Fibroblast of lung (primary cell): ENCODE results near the gene TET2. TPM values are rescaled to one million over a fixed set of nuclear protein-coding genes. Genes with fewer than 3 reads are reported as not detected.

Experiments
- DNase-seq, 2 donors: peaks; one replicate each; pipeline versions ENCODE4 v3.0.0 to v3.0.0-alpha.2; 2010; ENCODE audit warnings: low read depth in 2 of 2
- H2AFZ ChIP-seq: 2 replicates; pipeline ENCODE4 v1.5.1; 2012; ENCODE audit warnings: low read length, control low read depth, inconsistent platforms
- H3K27ac ChIP-seq: 2 replicates; pipeline ENCODE4 v1.5.1; 2011; ENCODE audit warnings: low read length, control low read depth; ENCODE audit not compliant: insufficient read depth
- H3K27me3 ChIP-seq: 2 replicates; pipeline ENCODE4 v1.5.1; 2011; ENCODE audit warnings: mild to moderate bottlenecking, low read length; ENCODE audit not compliant: control insufficient read depth, insufficient read depth
- H3K36me3 ChIP-seq: 2 replicates; pipeline ENCODE4 v1.5.1; 2011; ENCODE audit warnings: low read length; ENCODE audit not compliant: control insufficient read depth, insufficient read depth
- H3K4me1 ChIP-seq: 2 replicates; pipeline ENCODE4 v1.5.1; 2011; ENCODE audit warnings: low read length; ENCODE audit not compliant: control insufficient read depth, insufficient read depth; ENCODE audit errors: extremely low read depth
- H3K4me2 ChIP-seq: 2 replicates; pipeline ENCODE4 v1.5.1; 2011; ENCODE audit warnings: low read length, control low read depth; ENCODE audit not compliant: insufficient read depth; ENCODE audit errors: extremely low read depth
- H3K4me3 ChIP-seq, 4 experiments: fragments of 200-600 bp in 1 of 4; sonication (generic) in 1 of 4; replicated peaks in 1 of 4; 2 replicates each; pipeline ENCODE4 v1.5.1; 2011 to 2016; ENCODE audit warnings: low read length in 4 of 4, low read depth in 3 of 4, mild to moderate bottlenecking in 3 of 4, control low read depth in 2 of 4, inconsistent platforms in 1 of 4, mixed read lengths in 1 of 4; ENCODE audit not compliant: insufficient read depth in 1 of 4; ENCODE audit errors: control extremely low read depth in 1 of 4
- H3K79me2 ChIP-seq: 2 replicates; pipeline ENCODE4 v1.5.1; 2012; ENCODE audit warnings: mild to moderate bottlenecking, low read length, inconsistent platforms; ENCODE audit not compliant: control insufficient read depth, insufficient read depth
- H3K9ac ChIP-seq: 2 replicates; pipeline ENCODE4 v1.5.1; 2011; ENCODE audit warnings: mild to moderate bottlenecking, low read length, control low read depth; ENCODE audit not compliant: insufficient read depth
- H3K9me3 ChIP-seq: 2 replicates; pipeline ENCODE4 v1.5.1; 2012; ENCODE audit warnings: low read depth, low read length; ENCODE audit not compliant: control insufficient read depth, insufficient read depth
- H4K20me1 ChIP-seq: 2 replicates; pipeline ENCODE4 v1.5.1; 2011; ENCODE audit warnings: low read length; ENCODE audit not compliant: control insufficient read depth, insufficient read depth; ENCODE audit errors: extremely low read depth
- EZH2 ChIP-seq: IDR thresholded peaks from 2 replicates; pipeline ENCODE4 v1.5.1; 2012; ENCODE audit warnings: low read length, control low read depth, mild to moderate bottlenecking; ENCODE audit errors: missing control alignments
- polyA plus RNA-seq, 2 donors: library from polyadenylated mRNA; depleted of rRNA in 1 of 2; stranded (reverse) in 1 of 2; unstranded in 1 of 2; fragments of >200 nt; gene quantifications; 2 replicates each; pipeline ENCODE4 v1.2.1, GENCODE V29; 2011 to 2012; ENCODE audit warnings: missing spikeins in 1 of 2
- total RNA-seq: library from RNA; depleted of rRNA; stranded (reverse); fragments of >200 nt; gene quantifications from 2 replicates; pipeline ENCODE4 v1.2.1, GENCODE V29; 2014
- TF ChIP-seq, protein P1 (sequence below), 2 donors: IDR thresholded peaks in 1 of 2; conservative IDR thresholded peaks in 1 of 2; 1 replicate in 1 of 2; 2 replicates in 1 of 2; pipeline ENCODE4 v1.5.1; 2011 to 2012; ENCODE audit warnings: low read length in 2 of 2, control low read depth in 1 of 2, inconsistent platforms in 1 of 2, low read depth in 1 of 2, mild to moderate bottlenecking in 1 of 2

Gene TET2
- total and polyA plus RNA-seq, 2 donors (not counting 1 experiment from before 2014, with no cell fraction given): 6.9 to 8.3 TPM

DNA sequence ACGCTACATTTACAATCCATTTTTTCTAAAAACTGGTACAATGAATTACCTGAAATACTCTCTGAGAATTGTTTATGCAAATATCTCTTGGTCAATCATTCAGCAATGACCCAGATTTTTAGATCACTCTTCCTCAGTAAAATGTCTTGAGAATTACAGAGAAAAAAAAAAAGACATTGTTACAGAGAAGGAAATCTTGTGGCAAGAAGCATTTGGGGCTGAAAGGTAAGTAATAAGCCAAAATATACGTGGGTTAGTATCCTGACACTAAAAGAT, 19.6 kb upstream of the TET2 start:
- Histone ChIP-seq H3K27me3 (no peaks in the 10 kb centered on the region), H3K4me2 (no peak overlapping the region), H3K4me1 (no peaks in the 10 kb centered on the region), H3K79me2 (no peaks in the 10 kb centered on the region), H3K9me3 (no peaks in the 10 kb centered on the region), H3K36me3 (no peaks in the 10 kb centered on the region), H4K20me1 (no peaks in the 10 kb centered on the region), H3K9ac (no peak overlapping the region), H3K27ac (no peak overlapping the region), H3K4me3 (no peak overlapping the region), H2AFZ (no peak overlapping the region)
- no peak for DNase-seq
- TF ChIP-seq, protein P1, sequence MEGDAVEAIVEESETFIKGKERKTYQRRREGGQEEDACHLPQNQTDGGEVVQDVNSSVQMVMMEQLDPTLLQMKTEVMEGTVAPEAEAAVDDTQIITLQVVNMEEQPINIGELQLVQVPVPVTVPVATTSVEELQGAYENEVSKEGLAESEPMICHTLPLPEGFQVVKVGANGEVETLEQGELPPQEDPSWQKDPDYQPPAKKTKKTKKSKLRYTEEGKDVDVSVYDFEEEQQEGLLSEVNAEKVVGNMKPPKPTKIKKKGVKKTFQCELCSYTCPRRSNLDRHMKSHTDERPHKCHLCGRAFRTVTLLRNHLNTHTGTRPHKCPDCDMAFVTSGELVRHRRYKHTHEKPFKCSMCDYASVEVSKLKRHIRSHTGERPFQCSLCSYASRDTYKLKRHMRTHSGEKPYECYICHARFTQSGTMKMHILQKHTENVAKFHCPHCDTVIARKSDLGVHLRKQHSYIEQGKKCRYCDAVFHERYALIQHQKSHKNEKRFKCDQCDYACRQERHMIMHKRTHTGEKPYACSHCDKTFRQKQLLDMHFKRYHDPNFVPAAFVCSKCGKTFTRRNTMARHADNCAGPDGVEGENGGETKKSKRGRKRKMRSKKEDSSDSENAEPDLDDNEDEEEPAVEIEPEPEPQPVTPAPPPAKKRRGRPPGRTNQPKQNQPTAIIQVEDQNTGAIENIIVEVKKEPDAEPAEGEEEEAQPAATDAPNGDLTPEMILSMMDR (conservative IDR thresholded peaks at IDR 0.05 in 1 of 2, IDR thresholded peaks at IDR 0.05 in 1 of 2; ENCODE audit: low read depth in 1 of 2, low read length in 2 of 2): no peak
- TF ChIP-seq EZH2: no peak

DNA sequence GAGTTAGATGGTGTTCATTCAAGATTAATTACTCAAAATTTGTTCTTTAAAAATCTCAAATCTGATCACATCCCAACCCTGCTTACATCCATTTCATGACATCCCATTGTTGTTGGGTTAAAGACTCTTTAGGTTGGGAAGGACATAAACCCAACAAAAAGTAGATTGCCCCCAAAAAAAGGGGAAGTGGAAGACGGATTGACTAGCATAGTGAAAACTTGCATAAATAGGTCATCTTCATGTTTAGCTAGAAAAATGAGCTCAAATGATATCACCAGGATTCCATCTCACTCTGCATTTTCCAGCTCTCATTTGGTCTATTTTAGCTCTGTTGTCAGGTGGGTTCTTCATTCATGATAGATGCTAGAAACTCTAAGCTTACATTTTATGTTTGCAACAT, 18.5 kb upstream of the TET2 start:
- no peak overlapping the region for H3K4me3 ChIP-seq
- no peaks in the 10 kb centered on the region for H3K27me3 ChIP-seq
- no peaks in the 10 kb centered on the region for H3K9me3 ChIP-seq
- no peak overlapping the region for H3K27ac ChIP-seq
- TF ChIP-seq, protein P1 (conservative IDR thresholded peaks at IDR 0.05 in 1 of 2, IDR thresholded peaks at IDR 0.05 in 1 of 2; ENCODE audit: low read depth in 1 of 2, low read length in 2 of 2): no peak
- TF ChIP-seq EZH2: no peak
- no peak overlapping the region for H3K9ac ChIP-seq
- no peaks in the 10 kb centered on the region for H4K20me1 ChIP-seq
- no peaks in the 10 kb centered on the region for H3K4me1 ChIP-seq
- no peaks in the 10 kb centered on the region for H3K36me3 ChIP-seq
- DNase-seq: no peak
- no peak overlapping the region for H2AFZ ChIP-seq
- H3K79me2 ChIP-seq: no peaks in the 10 kb centered on the region
- no peak overlapping the region for H3K4me2 ChIP-seq

DNA sequence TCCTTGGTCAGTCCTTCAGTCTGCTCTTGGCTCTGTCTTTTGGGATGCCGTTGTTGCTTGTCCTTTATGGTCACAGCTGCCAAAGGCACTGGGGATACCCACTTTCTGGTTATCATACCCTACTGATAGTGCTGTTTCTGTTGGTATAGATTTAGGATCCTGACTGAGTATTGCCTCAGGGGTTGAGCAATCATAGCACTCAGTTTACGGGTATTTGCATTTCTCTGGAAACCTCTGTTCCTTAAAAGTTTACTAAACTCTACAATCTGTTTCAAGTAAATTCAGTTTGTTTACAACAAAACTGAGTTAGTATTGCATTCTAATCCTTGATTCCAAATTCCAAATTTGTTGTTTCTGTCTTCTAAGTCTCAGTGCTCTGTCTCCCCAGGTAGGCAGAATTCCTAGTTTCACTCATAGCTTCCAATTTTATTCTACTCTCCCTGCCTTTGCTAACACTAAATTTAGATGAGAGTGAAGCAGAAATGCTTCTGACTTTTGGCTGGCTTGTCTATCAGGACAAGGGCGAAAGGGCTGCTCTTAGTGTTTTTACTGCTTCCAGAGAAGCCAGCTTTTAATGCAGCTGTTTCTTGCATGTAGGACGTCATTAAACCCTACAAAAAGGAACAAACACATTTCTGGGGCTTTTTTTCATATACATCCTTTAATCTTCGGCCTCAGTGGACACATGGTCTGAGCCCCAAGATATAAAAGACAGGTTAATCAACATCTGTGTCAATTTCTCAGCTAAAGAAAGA, 17.2 kb upstream of the TET2 start:
- H2AFZ ChIP-seq: no peak overlapping the region
- H3K9ac ChIP-seq: no peak overlapping the region
- H3K4me3 ChIP-seq: no peak overlapping the region
- no peak overlapping the region for H3K4me2 ChIP-seq
- no peaks in the 10 kb centered on the region for H3K27me3 ChIP-seq
- DNase-seq: no peak
- no peaks in the 10 kb centered on the region for H4K20me1 ChIP-seq
- H3K4me1 ChIP-seq: no peaks in the 10 kb centered on the region
- no peaks in the 10 kb centered on the region for H3K79me2 ChIP-seq
- H3K36me3 ChIP-seq: no peaks in the 10 kb centered on the region
- TF ChIP-seq EZH2: no peak
- TF ChIP-seq, protein P1 (conservative IDR thresholded peaks at IDR 0.05 in 1 of 2, IDR thresholded peaks at IDR 0.05 in 1 of 2; ENCODE audit: low read depth in 1 of 2, low read length in 2 of 2): no peak
- H3K9me3 ChIP-seq: no peaks in the 10 kb centered on the region
- H3K27ac ChIP-seq: no peak overlapping the region
